HG02938 (cell line): ENCODE measurements around the gene SIRT7.

Source experiments
- ATAC-seq: cut with Tn5 transposase; IDR thresholded peaks from one replicate; pipeline ENCODE4 v1.9.1; 2021; ENCODE audit warnings: mild to moderate bottlenecking, moderate library complexity; ENCODE audit not compliant: unreplicated experiment

SIRT7 gene

GRCh38 chr17:81933178-81933699 is 15.3 kb upstream of the SIRT7 start:
- no peak for ATAC-seq

- no peak for ATAC-seq
These were observed 14.5 kb upstream of the SIRT7 start for GRCh38 chr17:81932333-81932983.

GRCh38 chr17:81931557-81932332 is 13.8 kb upstream of the SIRT7 start:
- ATAC-seq = no peak

- ATAC-seq = no peak
These were observed 13.2 kb upstream of the SIRT7 start for GRCh38 chr17:81931189-81931556.

GRCh38 chr17:81930142-81931125 is 12.5 kb upstream of the SIRT7 start:
- no peak for ATAC-seq

GRCh38 chr17:81929253-81930141 is 11.5 kb upstream of the SIRT7 start:
- no peak for ATAC-seq

DNA sequence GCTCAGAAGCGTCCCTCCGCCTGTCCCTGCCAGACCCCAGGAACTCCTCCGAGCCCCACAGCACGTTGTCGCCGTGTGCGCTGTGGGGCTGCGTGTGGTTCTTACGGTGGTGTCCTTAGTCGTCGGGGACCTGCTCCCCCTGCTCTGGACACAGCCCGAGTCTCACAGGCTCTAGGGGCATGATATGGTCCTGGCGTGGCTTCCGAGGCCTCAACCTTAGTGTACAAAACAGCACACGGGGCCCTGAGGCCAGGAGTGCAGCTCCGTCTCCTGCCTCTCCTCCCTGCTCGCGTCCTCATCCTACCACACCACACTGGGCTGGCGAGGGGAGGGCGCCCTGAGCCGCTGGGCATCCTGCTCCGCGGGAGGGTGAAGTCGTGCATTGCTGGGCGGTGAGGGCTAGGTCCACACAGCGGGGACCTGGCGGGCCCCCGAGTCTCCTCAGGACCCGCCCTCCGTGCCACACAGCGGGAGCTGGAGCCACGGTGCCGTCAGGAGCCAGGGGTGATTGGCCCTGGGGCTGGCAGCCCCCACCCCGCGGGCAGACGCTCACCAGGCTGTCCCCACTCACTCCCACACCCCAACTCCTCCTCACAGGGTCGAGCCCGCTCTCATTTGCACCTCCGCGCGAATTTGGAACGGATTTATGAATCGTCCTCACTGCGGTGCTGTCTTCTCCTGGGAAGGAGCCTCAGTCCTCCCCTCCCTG is 10.7 kb upstream of the SIRT7 start:
- ATAC-seq = no peak

DNA sequence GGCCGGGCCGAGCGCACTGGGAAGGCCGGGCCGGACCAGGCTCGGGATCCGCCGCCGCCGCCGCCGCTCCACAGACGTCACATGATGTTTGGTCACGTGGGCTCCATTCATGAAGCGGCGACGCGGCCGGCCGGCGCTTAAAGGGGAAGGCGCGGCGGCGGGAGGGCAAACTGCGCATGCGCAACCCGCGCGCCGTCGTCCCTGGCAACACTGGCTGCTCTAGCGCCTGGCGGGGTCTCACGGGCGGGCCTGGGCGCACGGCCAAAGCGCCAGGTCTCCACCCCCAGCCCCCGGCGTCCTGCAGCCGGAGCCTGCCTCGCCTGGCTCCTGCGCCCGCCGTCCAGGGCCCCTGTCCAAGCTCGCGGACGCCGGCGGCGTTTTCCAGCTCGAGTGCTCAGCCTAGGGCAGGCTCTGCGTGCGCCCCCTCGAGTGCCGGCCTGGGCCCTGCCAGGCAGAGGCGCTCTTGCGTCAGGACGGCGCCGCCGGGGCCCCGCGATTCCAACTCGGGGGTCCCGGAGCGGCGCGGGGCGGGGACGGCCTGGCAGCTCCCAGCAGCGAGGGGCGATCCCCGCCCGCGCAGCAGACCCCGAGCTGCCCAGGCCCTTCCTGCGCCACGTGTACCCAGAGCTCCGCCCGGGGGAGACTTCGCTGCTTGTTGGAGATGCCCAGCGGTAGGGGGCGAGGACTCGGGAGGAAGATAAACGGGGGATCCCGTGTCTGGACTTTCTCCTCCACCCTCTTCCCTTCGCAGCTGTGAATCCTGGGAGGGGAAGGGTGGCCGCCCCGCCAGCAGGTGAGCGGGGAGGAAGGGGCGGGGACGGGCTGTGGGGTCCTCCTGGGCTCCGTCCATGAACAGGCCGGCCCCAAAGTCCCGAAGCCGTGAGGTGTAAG is 9.9 kb upstream of the SIRT7 start, which contains the start of gene MAFG:
Gene MAFG, minus strand, starts transcription at position 83 of the 891 bp plus-strand sequence. CDS start 4,550 bp downstream, outside the sequence.
- ATAC-seq = peak; percentile 54

- no peak for ATAC-seq
These were observed 9.2 kb upstream of the SIRT7 start for GRCh38 chr17:81927152-81927652.

DNA sequence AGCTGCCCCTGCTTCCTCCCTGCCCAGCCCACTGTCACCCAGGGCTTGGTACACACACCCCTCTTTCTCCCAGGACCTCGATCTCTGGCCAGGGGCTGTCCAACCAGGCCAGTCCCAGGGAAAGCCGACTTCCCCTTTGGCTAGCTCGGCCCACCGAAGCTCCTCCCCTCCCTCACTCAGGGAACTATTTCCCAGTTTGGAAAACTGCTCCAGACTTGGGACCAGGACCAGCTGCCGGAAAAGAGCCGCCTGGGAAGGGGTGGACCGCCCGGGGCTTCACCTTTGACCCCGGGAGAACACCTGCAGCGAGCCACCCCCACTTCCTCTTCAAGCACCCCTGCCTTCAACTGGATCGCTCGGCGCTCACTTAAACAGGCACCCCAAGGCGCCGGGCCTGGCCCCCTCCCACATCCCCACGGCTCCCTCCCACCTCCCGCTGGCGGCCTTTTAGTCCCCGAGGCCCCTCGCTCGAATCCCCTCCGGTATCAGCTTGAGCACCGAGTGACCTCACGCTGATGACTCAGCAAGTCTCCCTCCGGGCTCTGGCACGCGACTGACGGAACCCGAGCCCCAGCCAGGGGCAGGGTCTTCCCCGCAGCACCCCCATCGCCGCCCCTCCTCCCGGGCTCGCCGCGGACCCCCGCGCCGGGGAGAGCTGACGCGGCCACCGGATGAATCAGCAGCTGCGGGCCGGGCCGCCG is 8.6 kb upstream of the SIRT7 start:
- ATAC-seq = no peak

GRCh38 chr17:81925860-81926450 is 8.0 kb upstream of the SIRT7 start:
- no peak for ATAC-seq

DNA sequence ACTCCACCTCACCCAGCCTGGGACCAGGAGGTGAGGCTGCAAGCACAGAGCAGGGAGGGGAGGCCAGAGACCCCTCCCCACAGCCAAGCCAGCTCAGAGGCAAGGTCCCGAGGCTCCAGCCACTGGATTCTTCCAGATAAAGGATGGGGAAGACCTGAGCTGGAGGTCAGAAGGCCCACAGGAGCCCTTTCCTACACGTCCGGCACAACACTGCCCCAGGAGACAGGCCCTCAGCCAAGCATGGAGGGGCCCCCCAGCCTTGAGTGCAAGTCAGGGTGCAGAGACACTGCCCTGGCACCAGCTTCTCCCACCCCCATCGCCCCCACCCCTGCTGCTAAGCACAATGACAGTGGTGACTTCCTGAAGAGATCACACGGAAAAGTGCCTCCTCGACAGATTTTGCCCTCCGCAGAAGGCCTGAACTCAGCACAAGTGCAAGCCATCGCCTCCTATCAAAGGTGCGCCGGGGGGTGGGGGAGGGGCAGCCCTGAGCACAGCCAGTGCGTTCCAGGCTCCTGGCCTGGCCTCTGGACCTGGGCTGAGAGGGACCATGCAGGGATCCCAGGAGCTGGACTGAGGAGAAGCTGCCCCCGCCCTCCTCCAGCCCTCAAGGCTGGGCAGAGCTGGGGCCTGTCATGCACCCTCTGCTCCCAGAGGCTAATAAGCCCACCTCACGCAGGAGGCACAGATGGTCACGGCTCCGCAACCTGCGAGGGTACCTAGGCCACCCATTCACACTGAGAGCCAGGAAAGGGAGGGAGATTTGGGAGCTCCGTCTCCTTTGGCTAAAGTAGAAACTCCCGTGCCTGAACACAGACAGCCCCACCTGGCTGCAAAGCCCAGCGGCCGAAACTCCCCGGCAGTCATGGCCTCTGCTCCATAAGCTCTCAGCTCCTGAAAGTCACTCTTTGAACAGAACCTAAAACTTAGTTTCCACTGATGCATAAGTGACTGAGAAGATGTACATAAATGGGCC is 6.9 kb upstream of the SIRT7 start:
- no peak for ATAC-seq

DNA sequence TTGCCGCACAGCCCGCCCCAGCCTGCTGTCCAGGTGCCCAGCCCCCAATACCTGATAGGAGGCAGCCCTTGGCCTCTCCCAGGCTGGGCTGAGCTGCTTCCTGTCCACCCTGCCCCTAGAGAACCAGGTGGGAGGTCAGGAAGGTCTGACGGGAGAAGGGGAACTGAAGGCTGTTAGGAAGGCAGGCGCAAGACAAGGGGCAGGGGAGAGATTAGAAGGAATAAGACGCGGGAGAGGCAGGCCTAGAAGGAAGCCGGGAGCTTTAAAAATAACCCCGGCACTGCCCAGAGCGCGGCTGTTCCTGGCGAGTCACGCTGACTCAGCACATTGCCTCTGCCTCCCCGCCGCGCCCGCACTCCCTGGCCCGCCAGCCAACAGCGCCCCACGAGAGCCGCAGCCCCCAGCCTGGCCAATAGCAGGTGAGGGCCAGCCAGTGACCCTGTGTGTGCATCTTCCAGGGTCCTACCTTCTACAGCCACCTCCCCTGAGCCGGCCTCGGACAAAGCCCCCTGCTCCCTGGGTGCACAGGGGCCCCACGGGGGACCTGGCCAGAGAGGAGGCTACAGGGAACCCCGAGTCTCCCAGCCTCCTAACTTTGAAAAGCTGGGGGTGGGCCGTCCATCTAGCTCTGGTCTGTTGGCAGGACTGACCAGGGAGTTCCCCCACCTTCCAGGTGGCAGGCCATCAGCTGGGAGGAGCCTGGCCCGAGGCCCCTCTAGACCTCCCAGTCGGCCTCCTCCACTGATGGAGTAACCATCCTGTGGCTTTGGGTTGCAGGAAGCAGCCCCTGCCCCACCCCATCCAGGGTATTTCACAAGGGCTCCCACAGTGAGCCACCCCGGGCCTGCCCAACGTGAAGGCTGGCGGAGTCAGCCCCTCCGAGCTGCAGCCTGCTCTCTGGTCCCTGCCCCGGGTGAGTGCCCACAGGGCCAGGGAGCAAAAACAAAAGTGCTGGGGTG is 5.6 kb upstream of the SIRT7 start:
- no peak for ATAC-seq

- no peak for ATAC-seq
These were observed 4.8 kb upstream of the SIRT7 start for GRCh38 chr17:81922566-81923301.
